H1 (cell line): Measurements from ENCODE around the gene LRRC4C.

ENCODE experiments used
- BRCA1 ChIP-seq: IDR thresholded peaks from 2 replicates; pipeline ENCODE4 v1.6.1; 2012; ENCODE audit warnings: low read depth, low read length, improper control_type of control experiment
- CTCF ChIP-seq, 3 experiments: IDR thresholded peaks; 1 replicate in 2 of 3; 2 replicates in 1 of 3; pipeline versions ENCODE4 v1.5.1 to v1.6.1; 2011; ENCODE audit warnings: low read length in 3 of 3, mild to moderate bottlenecking in 3 of 3, inconsistent platforms in 2 of 3, low read depth in 1 of 3, moderate library complexity in 1 of 3; ENCODE audit not compliant: insufficient read depth in 1 of 3; ENCODE audit errors: control extremely low read depth in 1 of 3
- NRF1 ChIP-seq: IDR thresholded peaks from 2 replicates; pipeline ENCODE4 v1.6.1; 2011; ENCODE audit warnings: mild to moderate bottlenecking, low read depth, low read length, improper control_type of control experiment
- POLR2AphosphoS5 ChIP-seq: IDR thresholded peaks from 2 replicates; pipeline ENCODE4 v1.6.1; 2011; ENCODE audit warnings: low read depth, low read length
- YY1 ChIP-seq: IDR thresholded peaks from 2 replicates; pipeline ENCODE4 v1.6.1; 2011; ENCODE audit warnings: low read depth, mild to moderate bottlenecking, low read length

- no peak for TF ChIP-seq BRCA1
- TF ChIP-seq CTCF (IDR thresholded peaks at IDR 0.05; ENCODE audit: control extremely low read depth in 1 of 3, insufficient read depth in 1 of 3, low read depth in 1 of 3, low read length in 3 of 3), result no peak
- no peak for TF ChIP-seq POLR2AphosphoS5
- no peak for TF ChIP-seq YY1
- TF ChIP-seq NRF1, result no peak
Measured at GRCh38 chr11:40290171-40290631, 1169.3 kb downstream of the LRRC4C start.
